DND-41 (cell line): ENCODE data around the gene POLA1.

Experiments
- ATAC-seq: fragments of 200-7000 bp; cut with Tn5 transposase; 3 replicates; pipeline ENCODE4 v1.9.1; 2021; ENCODE audit warnings: low read depth; ENCODE audit not compliant: insufficient read depth
- DNase-seq: peaks from one replicate; pipeline ENCODE4 v3.0.0-alpha.2; 2020
- H2AFZ ChIP-seq: 2 replicates; pipeline ENCODE4 v1.6.0; 2012; ENCODE audit warnings: low read depth, low read length
- H3K27ac ChIP-seq: 2 replicates; pipeline ENCODE4 v1.5.1; 2012; ENCODE audit warnings: low read length, inconsistent platforms
- H3K27me3 ChIP-seq: fragments of 200-600 bp; sonication (generic); 2 replicates; pipeline ENCODE4 v1.6.0; 2012; ENCODE audit warnings: low read length, mild to moderate bottlenecking, inconsistent platforms; ENCODE audit not compliant: insufficient read depth, poor library complexity
- H3K36me3 ChIP-seq: 2 replicates; pipeline ENCODE4 v1.5.1; 2012; ENCODE audit warnings: low read length, inconsistent platforms; ENCODE audit not compliant: insufficient read depth
- H3K4me1 ChIP-seq: 2 replicates; pipeline ENCODE4 v1.5.1; 2012; ENCODE audit warnings: mild to moderate bottlenecking, low read length; ENCODE audit not compliant: insufficient read depth
- H3K4me2 ChIP-seq: 2 replicates; pipeline ENCODE4 v1.6.0; 2012; ENCODE audit warnings: mild to moderate bottlenecking, moderate library complexity, low read length, inconsistent platforms; ENCODE audit not compliant: insufficient read depth
- H3K4me3 ChIP-seq, 2 experiments: fragments of 200-600 bp in 1 of 2; shearing (Covaris generic) in 1 of 2; 2 replicates each; pipeline ENCODE4 v1.5.1; 2012 to 2016; ENCODE audit warnings: inconsistent platforms in 2 of 2, low read length in 2 of 2, mild to moderate bottlenecking in 2 of 2, low read depth in 1 of 2, moderate library complexity in 1 of 2
- H3K79me2 ChIP-seq: 2 replicates; pipeline ENCODE4 v1.6.0; 2012; ENCODE audit warnings: low read length, inconsistent platforms; ENCODE audit not compliant: insufficient read depth
- H3K9ac ChIP-seq: 2 replicates; pipeline ENCODE4 v1.6.0; 2012; ENCODE audit warnings: low read depth, mild to moderate bottlenecking, inconsistent platforms, low read length, moderate library complexity
- H3K9me3 ChIP-seq: 2 replicates; pipeline ENCODE4 v1.5.1; 2012; ENCODE audit warnings: low read length, moderate library complexity, mild to moderate bottlenecking, inconsistent platforms; ENCODE audit not compliant: insufficient read depth, severe bottlenecking
- H4K20me1 ChIP-seq: 2 replicates; pipeline ENCODE4 v1.6.0; 2012; ENCODE audit warnings: low read length; ENCODE audit not compliant: insufficient read depth
- CTCF ChIP-seq: IDR thresholded peaks from 2 replicates; pipeline ENCODE4 v1.5.1; 2012; ENCODE audit warnings: borderline replicate concordance, low read length, moderate library complexity, mild to moderate bottlenecking; ENCODE audit not compliant: poor library complexity, severe bottlenecking; ENCODE audit errors: extremely low read depth
- EZH2 ChIP-seq: IDR thresholded peaks from 3 replicates; pipeline ENCODE4 v1.6.1; 2012; ENCODE audit warnings: borderline replicate concordance, low read depth, mild to moderate bottlenecking, moderate library complexity, low read length, inconsistent platforms; ENCODE audit not compliant: severe bottlenecking

The POLA1 gene

GRCh38 chrX:25015486-25016360, 322.0 kb downstream of the POLA1 start, which contains the start of gene ARX:
ARX (minus strand) TSS chrX:25015965; CDS start chrX:25015737, 228 bp downstream.
- Histone ChIP-seq H3K4me2 (no peak within 1 kb of the TSS), H3K9ac (no peak within 1 kb of the TSS), H4K20me1 (no peaks in the 10 kb centered on the region), H3K27me3 (peaks cover 5% of the 10 kb centered on the region), H3K79me2 (no peaks in the 10 kb centered on the region), H2AFZ (no peak within 1 kb of the TSS), H3K4me3 (no peak within 1 kb of the TSS), H3K27ac (no peak within 1 kb of the TSS), H3K9me3 (no peaks in the 10 kb centered on the region), H3K4me1 (no peaks in the 10 kb centered on the region), H3K36me3 (no peaks in the 10 kb centered on the region)
- no peak for TF ChIP-seq CTCF
- no peak for TF ChIP-seq EZH2
- no peak for ATAC-seq
- DNase-seq: no peak

GRCh38 chrX:25016361-25016671, 322.6 kb downstream of the POLA1 start:
- no peaks in the 10 kb centered on the region for H3K36me3 ChIP-seq
- no peak overlapping the region for H2AFZ ChIP-seq
- no peak for DNase-seq
- H3K27ac ChIP-seq: no peak overlapping the region
- no peaks in the 10 kb centered on the region for H4K20me1 ChIP-seq
- no peak for ATAC-seq
- peaks cover 5% of the 10 kb centered on the region for H3K27me3 ChIP-seq
- no peaks in the 10 kb centered on the region for H3K9me3 ChIP-seq
- H3K4me2 ChIP-seq: no peak overlapping the region
- H3K9ac ChIP-seq: no peak overlapping the region
- no peaks in the 10 kb centered on the region for H3K79me2 ChIP-seq
- H3K4me3 ChIP-seq: no peak overlapping the region
- no peaks in the 10 kb centered on the region for H3K4me1 ChIP-seq
- TF ChIP-seq EZH2 (no peak), CTCF (no peak)

- H3K27me3 ChIP-seq: peaks cover 5% of the 10 kb centered on the region
- no peaks in the 10 kb centered on the region for H4K20me1 ChIP-seq
- no peak overlapping the region for H3K4me2 ChIP-seq
- no peaks in the 10 kb centered on the region for H3K36me3 ChIP-seq
- no peaks in the 10 kb centered on the region for H3K9me3 ChIP-seq
- H3K4me3 ChIP-seq: no peak overlapping the region
- H3K27ac ChIP-seq: no peak overlapping the region
- no peak for DNase-seq
- no peaks in the 10 kb centered on the region for H3K4me1 ChIP-seq
- H3K79me2 ChIP-seq: no peaks in the 10 kb centered on the region
- ATAC-seq: no peak
- H3K9ac ChIP-seq: no peak overlapping the region
- H2AFZ ChIP-seq: no peak overlapping the region
- TF ChIP-seq EZH2: no peak
- TF ChIP-seq CTCF: no peak
Measured at GRCh38 chrX:25016938-25017598, 323.4 kb downstream of the POLA1 start.
